IPS-18c (cell line): ENCODE measurements around the gene CDKL4.
"Not testable (repeated sequence)": the region's sequence is repeated elsewhere in the genome, so short reads cannot be mapped to it uniquely, and the experiment has no call there.

Experiments
- H3K4me3 ChIP-seq: 2 replicates; pipeline ENCODE4 v1.7.0; 2013; ENCODE audit warnings: low read depth, mild to moderate bottlenecking, low read length, moderate library complexity; ENCODE audit not compliant: insufficient read depth
- H3K9me3 ChIP-seq: one replicate; pipeline ENCODE4 v1.6.1; 2013; ENCODE audit warnings: mild to moderate bottlenecking, low read length, moderate library complexity; ENCODE audit not compliant: control insufficient read depth, insufficient read depth

The CDKL4 gene

GRCh38 chr2:39158351-39158750 is 85.4 kb downstream of the CDKL4 start:
- H3K9me3 ChIP-seq, result no peaks in the 10 kb centered on the region
- H3K4me3 ChIP-seq, result no peak overlapping the region

- H3K4me3 ChIP-seq, result no peak overlapping the region
- H3K9me3 ChIP-seq, result no peaks in the 10 kb centered on the region
Measured at GRCh38 chr2:39156846-39157245, 86.9 kb downstream of the CDKL4 start.

GRCh38 chr2:39156107-39156506 is 87.7 kb downstream of the CDKL4 start:
- no peaks in the 10 kb centered on the region for H3K9me3 ChIP-seq
- no peak overlapping the region for H3K4me3 ChIP-seq

GRCh38 chr2:39155573-39155972 is 88.2 kb downstream of the CDKL4 start:
- H3K9me3 ChIP-seq, H3K4me3 ChIP-seq: not testable (repeated sequence)

- no peak overlapping the region for H3K4me3 ChIP-seq
- H3K9me3 ChIP-seq, result no peaks in the 10 kb centered on the region
Measured at GRCh38 chr2:39154944-39155343, 88.8 kb downstream of the CDKL4 start.

GRCh38 chr2:39153312-39153711 is 90.5 kb downstream of the CDKL4 start:
- no peaks in the 10 kb centered on the region for H3K9me3 ChIP-seq
- H3K4me3 ChIP-seq, result no peak overlapping the region

GRCh38 chr2:39152504-39152903 is 91.3 kb downstream of the CDKL4 start:
- Histone ChIP-seq H3K4me3 (no peak overlapping the region), H3K9me3 (no peaks in the 10 kb centered on the region)

- no peaks in the 10 kb centered on the region for H3K9me3 ChIP-seq
- no peak overlapping the region for H3K4me3 ChIP-seq
Measured at GRCh38 chr2:39150890-39151497, 92.8 kb downstream of the CDKL4 start.

GRCh38 chr2:39150102-39150562 is 93.6 kb downstream of the CDKL4 start:
- Histone ChIP-seq H3K4me3 (no peak overlapping the region), H3K9me3 (no peaks in the 10 kb centered on the region)

GRCh38 chr2:39146630-39147029 is 97.1 kb downstream of the CDKL4 start:
- Histone ChIP-seq H3K4me3 (no peak overlapping the region), H3K9me3 (no peaks in the 10 kb centered on the region)

GRCh38 chr2:39145906-39146421 is 97.8 kb downstream of the CDKL4 start:
- no peak overlapping the region for H3K4me3 ChIP-seq
- H3K9me3 ChIP-seq, result no peaks in the 10 kb centered on the region

- Histone ChIP-seq H3K4me3 (no peak overlapping the region), H3K9me3 (no peaks in the 10 kb centered on the region)
Measured at GRCh38 chr2:39144416-39144815, 99.4 kb downstream of the CDKL4 start.

GRCh38 chr2:39142904-39143605 is 100.7 kb downstream of the CDKL4 start:
- Histone ChIP-seq H3K9me3 (no peaks in the 10 kb centered on the region), H3K4me3 (no peak overlapping the region)

- no peak overlapping the region for H3K4me3 ChIP-seq
- no peaks in the 10 kb centered on the region for H3K9me3 ChIP-seq
Measured at GRCh38 chr2:39141334-39142271, 102.2 kb downstream of the CDKL4 start.

- H3K9me3 ChIP-seq, H3K4me3 ChIP-seq: not testable (repeated sequence)
Measured at GRCh38 chr2:39140948-39141333, 102.8 kb downstream of the CDKL4 start.

- H3K4me3 ChIP-seq, result no peak overlapping the region
- H3K9me3 ChIP-seq, result no peaks in the 10 kb centered on the region
Measured at GRCh38 chr2:39140322-39140847, 103.4 kb downstream of the CDKL4 start.

GRCh38 chr2:39139511-39140237 is 104.1 kb downstream of the CDKL4 start:
- H3K4me3 ChIP-seq, result no peak overlapping the region

More at GRCh38 chr2:39139511-39140237, 104.1 kb downstream of the CDKL4 start:
- H3K9me3 ChIP-seq, result no peaks in the 10 kb centered on the region
